ENCODE data around the gene FBXL16.

The FBXL16 gene

DNA sequence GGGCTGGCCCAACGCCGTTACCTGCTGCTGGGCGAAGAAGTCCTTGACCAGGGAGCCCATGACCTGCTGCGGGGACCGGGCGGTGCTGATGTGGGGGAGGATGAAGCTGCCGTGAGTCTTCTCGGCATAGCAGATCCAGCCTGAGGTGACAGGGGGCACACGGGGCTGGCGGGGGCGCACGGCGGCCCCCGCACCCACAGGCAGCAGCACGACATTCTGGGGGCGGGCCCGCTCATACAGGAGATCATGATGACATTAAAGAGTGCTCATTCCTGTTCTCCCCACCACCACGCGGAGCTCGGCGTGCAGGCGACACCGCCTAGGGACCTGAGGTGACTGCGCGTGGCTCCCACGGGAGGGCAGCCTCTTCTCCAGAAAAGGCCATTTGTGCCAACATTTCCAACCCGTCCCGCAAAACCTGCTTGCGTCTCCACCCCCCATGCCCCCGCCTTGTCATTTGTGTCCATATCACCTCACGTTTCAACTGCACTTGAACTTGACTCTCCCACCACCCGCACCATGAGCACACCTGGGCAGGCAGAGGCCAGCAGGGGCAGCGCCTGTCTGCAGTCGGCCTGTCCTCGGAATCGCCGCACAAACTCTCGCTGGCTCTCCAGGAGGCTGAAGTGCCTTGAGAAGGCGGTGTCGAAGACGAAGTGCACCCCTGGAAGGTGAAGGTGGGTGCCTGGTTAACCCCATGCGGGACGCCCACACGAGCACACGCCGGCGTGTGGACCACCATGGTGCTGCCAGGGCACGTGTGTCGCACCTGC is 28.8 kb upstream of the FBXL16 start:
- no peak for DNase-seq

DNA sequence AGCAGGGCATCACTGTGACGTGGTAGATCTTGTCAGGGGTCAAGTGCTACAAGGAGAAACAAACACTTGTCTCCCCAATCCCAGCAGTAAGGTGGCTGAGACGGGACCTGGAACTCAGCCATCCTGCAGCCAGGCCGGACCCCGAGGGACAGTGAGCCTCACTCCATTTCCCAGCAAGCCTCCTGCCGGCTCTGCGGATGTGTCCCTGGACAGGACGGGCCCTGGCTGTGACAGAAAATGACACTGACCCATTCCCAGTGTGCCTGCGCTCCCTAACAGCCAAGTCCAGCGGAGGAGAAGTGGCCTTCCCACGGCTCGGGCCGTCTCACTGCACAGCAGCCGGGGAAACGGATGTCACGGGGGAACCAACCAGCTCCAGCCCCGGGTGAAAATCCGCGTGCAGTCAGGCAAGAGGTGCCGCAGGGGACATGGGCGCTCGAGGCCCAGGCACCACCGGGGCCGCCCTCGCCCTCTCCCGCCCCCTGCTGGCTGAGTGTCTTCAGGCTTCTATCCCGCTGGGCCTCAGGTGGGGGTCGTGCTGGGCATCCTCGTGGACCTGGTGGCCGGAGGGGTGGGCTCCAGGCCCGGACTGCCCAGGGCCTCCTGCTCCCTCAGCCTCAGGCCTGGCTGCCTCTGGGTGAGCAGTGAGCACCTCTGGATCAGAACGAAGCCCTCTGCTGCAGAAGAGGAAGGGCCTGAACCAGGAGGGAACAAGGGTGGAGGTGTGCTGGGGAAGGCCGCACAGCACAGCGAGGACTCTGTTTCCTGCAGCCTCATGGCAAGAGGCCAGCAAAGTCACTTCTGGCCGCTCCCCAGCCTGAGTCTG is 28.0 kb upstream of the FBXL16 start:
- DNase-seq, result no peak

DNA sequence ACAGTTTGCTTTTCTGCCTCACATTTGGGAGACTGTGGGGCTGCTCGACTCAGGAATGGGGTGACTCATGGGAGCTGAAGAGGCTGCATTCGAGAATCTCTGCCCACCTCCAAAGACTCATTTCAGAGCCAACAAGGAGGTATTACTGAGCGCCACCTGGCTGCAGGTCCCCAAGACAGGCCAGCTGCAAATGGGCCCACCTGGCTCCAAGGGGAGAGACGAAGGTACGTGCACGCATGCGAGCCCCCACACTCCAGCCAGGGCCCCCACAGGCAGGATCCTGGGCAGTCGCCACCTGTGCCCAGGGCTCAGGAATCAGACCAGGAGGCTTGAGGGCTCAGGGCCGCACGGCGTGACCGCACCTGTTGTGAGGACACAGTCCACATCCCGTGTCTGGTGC is 27.3 kb upstream of the FBXL16 start:
- no peak for DNase-seq

DNA sequence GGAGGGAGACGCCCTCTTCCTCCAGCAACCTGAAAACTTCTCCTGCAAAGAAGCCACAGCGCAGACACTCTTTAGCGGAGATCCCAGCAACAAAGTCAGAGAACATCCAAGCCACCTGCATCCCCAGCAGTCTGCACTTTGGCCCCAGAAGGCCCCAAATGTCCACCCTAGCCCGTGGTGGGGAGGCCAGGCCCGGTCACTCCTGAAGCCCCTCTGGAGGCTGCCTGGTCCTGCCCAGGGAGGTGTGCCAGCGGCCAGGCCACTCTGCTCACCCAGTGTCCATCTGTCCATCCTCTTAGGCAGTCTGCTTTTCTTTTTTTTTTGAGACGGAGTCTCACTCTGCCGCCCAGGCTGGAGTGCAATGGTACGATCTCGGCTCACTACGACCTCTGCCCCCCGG is 26.7 kb upstream of the FBXL16 start:
- DNase-seq, result no peak

DNA sequence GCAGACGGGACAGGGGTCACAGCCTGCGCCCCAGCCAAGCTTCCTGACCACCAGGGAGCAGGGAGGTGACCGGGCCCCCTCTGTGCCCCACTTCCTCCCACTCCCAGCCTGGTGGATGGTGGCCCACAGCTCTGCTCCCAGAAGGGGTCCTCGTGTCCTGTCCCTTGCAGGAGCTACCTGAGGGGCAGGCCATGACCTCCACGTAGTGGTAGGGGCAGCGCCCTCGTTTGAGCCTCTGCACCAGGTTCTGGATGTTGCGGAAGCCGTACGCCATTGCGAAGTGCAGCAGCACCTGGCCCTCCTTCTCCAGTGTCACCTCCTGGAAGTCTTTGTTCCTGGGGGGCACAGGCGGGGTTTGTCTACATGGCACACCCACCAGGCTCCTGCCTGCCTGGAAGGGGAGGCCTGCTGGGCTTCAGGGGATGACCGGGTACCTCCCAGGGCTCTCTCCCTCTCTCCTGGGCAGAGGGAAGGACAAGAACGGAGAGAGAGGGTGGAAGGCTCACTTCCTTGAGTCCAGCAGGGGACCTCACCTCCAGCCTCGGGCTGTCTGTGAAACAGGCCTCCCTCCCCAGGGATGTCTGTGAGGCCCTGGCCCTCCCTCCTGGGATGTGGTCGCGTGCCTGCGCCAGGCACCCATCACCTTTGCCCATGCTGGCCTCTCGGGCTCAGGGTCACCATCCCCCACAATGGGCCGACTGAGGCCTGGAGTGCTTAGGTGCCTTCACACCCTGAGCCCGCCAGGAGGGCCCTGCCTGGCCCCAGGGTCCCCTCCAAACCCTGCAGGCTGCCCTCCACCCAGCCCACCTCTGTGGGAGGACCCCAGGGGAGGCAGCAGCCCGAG is 25.3 kb upstream of the FBXL16 start:
- DNase-seq, result no peak

DNA sequence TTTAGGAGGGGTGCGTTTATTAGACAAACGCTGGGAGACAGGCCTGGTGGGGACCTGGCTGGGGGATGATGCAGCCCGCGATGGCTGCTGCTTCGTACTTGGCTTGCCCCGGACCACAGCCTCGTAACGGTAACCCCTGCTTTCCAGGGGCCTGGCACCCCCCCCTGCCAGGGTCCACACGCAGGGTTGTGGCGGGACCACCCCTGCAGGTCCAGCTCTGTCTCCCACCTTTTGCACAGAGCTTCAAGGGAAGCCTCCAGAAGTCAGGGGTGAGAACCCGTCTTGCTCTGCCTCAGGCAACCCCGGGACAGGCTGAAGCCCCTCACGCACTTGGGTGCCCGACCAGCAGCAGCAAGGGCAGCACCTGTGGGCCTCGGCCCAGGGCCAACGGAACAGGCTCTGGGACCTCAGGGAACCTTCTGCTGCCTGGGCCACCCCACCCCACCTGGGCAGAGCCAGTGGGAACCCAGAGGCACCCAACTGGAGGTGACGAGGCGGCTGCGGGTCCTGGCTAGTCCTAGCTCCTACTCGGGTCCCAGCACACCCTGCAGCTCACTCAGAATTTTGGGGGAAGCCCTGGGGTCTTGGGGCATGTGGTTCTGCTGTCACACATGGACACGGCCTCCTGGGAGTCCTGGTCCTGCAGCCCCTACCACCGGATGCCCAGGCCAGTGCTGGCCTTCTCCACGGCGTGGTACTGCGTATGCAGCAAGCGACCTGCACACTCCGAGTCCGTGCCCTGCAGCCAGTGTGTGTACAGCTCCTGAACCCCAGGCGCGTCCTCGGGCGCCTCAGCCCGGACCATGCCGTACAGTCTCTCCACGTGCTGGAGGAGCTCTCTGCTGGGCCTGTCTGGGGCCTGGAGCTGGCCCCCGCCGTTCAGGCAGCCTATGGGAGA is 24.4 kb upstream of the FBXL16 start:
- no peak for DNase-seq

DNA sequence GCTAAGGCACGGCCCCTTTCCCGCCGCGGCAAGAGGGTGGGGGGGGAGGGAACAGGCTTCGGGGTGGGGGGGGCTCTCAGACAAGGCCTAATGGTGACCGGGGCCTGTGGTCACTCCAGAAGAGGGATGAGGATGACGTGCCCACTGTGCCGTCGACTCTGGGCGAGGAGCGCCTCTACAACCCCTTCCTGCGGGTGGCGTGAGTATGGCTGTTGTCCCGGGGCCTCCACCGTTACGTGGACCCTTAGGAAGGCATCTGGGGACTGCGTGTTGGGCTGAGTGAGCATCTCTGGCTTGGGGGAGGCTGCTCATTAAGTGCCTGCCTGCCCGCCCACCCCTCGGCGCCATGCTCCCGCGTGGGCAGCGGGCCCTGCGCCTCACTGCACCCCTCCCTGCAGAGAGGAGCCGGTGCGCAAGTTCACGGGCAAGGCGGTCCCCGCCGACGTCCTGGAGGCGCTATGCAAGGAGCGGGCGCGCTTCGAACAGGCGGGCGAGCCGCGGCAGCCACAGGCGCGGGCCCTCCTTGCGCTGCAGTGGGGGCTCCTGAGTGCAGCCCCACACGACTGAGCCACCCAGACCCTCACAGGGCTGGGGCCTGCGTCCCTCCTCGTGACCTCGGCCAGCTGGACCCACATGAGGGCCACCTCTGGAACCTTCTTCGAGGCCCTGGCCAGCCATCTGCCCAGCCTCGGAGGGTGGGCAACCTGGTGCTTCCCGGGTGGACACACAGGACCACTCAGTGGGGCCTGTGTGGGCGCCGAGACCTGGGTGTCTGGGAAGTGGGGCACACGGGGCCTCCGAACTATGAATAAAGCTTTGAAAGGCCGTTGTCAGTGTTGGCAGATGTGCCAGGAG is 23.5 kb upstream of the FBXL16 start:
- DNase-seq, result no peak

DNA sequence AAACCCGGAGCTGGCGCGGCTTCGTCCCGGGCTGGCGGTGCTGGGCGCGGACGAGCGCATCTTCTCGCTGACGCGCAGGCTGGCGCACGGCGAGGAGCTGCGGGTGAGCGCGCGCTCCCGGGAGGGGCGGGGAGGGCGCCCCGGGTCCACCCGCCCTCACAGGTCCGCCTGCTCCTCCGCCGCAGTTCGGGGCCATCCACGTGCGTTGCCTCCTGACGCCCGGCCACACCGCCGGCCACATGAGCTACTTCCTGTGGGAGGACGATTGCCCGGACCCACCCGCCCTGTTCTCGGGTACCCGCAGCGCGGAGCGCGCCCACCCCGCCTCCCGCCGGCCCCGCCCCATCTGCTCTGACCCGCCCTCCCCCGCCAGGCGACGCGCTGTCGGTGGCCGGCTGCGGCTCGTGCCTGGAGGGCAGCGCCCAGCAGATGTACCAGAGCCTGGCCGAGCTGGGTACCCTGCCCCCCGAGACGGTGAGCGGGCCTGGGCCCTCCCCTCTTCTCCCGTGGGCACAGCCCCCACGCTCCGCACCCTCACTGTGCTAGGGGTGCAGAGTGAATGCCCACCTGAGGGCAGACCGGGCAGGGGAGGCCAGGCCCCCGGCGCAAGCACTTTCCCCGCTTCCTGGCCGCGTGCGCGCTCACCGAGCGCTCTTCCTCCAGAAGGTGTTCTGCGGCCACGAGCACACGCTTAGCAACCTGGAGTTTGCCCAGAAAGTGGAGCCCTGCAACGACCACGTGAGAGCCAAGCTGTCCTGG is 22.7 kb upstream of the FBXL16 start:
- peak; percentile 62 for DNase-seq

DNA sequence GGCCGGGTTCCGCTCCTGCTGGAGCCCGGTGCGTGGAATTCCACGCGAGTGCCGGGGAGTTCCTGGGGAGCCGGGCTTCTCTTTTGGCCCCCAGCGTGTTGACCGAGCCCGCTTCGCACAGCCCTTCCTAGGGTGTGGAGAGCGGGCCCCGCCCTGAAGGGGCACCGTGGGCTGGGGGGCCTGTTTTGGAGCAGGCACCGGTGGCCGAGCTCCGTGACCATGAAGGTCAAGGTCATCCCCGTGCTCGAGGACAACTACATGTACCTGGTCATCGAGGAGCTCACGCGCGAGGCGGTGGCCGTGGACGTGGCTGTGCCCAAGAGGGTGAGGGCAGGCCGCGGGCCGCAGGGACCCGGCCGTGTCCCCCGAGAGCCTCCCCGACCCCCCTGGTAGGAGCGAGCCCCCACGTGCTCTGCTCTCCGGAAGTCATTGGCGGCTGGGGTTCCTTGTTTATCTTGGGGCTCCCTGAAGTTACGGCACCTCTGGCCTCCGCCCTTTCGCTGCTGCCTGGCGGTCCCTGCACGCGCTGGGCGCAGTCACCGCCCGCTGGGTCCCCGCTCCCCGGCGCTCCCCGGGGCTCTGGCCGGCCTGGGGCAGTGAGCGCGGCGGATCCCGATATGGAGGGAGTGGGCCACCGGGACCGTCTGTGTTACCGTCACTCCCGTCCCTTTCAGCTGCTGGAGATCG is 21.8 kb upstream of the FBXL16 start:
- DNase-seq, result peak; percentile 14

DNA sequence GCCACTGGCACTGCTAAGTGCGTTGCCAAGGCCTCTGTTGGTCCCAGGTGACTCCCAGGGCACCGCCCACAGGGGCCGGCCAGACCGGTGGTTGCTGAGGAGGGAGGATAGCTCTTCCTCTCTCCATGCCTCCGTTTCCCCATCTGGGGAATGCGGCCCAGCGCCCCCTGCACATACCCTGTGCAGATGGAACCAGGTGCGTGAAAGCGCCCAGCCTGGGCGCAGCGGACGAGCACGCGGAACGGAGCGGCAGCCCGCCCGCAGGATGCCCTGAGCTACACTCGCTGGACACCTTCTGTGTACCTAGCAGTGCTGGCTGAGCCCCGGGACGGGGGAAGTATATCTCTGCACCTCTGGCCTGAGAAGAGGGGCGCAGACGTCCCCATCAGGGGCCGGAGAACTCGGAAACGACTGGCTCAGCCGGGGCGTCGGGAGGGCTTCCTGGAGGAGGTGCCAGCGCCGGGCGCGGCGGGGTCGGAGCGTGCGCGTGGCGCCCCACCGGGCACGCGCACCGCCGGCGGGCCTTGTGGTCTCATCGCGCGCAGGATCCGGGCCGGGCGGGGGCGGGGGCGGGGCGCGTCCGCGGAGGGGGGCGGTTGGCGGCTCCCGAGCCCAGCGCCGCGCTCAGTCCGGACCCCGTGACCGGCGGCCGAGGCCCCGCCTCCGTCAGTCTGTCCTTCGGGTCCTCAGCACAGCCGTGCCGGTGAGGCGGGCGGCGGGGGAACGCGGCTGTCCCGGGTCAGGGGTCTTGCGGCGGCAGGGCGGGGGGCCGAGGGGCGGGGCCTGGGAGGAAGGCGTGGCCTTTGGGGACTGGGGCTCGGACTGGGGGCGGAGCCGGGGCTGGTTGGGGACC is 21.1 kb upstream of the FBXL16 start, which contains the start of the genes CCDC78 and HAGHL:
TSS of gene CCDC78 (minus strand) at position 6 of the 853 bp plus-strand sequence. CDS start 76 bp downstream, outside the sequence.
TSS of gene HAGHL (plus strand) at position 669 of the 853 bp plus-strand sequence. CDS start 404 bp downstream, outside the sequence.
- DNase-seq, result peak; percentile 43

DNA sequence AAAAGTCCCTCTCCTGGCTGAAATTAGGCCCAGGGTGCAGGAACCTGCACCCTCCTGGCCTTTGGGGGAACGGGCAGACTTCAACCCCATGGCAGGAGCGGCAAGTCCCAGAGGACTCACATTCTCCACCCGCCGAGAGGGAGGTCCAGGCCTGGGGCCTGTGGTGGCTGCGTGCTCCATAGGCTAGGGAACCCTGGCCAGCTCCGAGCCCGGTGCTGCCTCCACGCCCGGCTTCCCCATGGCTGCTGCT is 20.5 kb upstream of the FBXL16 start:
- no peak for DNase-seq

DNA sequence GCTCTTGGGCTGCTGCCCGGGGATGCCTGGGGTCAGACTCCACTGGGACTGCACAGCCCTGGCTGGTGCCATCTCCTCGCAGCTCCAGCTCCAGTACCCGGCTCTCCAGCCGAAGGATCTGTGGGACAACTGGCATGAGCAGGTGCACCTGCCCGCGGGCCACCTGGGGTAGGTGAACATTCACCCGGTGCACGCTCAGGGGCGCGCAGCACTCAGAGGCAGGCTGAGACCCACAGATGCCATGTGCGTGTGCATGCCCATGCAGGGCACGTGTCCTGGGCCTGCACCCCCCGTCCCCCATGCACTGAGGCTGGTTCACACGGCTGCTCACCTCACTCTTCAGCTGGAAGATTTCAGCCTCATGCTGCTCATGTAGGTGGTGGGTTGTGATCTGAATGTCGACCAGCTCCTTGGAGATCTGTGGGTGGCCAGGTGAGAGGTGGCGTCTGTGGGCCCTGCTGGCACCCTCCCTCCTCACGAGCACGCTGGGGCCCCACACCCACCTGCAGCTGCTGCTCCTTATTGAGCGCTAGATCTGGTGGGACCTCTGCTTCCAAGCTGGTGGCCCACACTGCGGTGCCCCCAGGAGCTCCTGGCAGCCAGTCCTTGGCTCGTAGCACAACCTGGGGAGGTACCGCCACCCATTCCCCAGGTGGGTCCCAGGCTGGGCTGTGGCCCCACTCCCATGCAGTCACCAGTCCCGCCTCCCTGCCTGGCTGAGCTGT is 20.0 kb upstream of the FBXL16 start:
- no peak for DNase-seq

DNA sequence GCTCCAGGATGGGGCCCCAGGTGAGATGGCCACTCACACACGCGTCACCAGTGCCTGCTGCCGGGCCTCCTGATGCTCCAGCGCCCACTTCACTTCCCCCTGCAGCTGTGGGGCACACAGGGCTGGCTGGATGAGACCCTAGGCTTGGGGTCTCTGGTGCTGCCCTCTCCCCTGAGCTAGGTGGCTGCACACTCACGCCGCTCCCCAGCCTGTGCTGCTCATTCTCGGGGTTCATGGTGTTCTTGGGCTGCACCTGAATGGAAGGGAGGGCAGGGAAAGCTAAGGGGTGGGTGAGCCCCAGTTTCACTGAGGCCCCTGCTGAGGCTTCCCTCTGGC is 19.4 kb upstream of the FBXL16 start:
- DNase-seq, result no peak

DNA sequence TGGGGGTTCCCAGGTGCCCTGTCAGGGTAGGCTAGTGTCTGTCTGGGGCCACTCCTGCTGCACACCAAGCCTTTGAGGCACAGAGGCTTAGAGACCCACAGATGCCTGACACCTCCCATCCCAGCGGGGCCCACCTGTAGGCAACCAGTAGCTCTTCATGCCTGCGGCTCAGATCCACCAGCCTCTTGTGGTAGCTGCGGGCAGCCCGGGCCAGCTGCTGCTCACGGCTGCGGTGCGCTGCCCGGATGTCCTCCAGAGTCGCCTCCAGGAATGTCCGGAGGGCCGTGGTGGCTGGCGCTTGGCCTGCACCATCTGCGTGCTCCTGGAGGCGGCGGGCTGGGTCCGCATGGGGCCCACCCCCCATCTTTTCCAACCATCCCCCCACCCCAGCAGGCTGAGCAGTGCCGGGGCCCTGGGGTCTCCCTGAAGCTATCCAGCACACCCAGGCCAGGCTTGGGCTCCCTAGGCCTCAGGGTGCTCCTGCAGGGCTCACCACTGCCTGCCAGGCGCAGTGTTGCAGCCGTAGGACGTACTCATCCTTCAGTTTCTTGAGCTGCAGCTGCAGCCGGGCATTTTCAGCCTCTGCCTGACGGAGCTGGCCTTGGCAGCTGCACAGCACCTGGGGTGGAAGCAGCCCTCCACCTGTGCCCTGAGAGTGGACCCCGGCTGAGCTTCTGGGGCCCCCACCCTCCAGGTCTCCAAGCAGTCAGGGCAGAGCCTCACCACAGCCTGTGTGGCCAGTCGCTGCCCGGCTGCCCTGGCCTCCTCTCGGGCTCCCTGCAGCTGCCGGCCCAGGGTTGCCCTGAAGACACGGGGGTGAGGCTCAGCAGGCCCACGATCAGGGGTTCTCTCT is 18.8 kb upstream of the FBXL16 start:
- no peak for DNase-seq

DNA sequence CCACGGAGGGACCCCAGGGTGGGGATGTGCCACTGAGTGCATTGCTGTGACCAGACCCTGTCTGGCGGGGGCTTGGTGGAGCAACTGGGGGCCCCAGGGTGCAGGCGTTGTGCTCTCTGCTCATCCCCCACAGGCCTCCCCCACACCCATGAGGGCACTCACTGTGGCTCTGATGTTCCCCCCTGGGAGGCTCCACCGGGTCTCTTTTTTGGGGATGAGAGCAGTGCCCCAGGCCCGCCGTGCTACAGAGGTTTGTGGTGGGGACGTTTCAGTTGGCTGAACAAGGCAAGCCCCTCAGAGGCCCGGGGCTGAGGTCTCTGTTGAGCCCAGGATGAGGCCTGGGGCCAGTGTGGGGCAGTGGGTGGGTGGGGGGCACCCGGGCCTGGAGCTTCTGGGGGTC is 18.1 kb upstream of the FBXL16 start:
- DNase-seq, result no peak

DNA sequence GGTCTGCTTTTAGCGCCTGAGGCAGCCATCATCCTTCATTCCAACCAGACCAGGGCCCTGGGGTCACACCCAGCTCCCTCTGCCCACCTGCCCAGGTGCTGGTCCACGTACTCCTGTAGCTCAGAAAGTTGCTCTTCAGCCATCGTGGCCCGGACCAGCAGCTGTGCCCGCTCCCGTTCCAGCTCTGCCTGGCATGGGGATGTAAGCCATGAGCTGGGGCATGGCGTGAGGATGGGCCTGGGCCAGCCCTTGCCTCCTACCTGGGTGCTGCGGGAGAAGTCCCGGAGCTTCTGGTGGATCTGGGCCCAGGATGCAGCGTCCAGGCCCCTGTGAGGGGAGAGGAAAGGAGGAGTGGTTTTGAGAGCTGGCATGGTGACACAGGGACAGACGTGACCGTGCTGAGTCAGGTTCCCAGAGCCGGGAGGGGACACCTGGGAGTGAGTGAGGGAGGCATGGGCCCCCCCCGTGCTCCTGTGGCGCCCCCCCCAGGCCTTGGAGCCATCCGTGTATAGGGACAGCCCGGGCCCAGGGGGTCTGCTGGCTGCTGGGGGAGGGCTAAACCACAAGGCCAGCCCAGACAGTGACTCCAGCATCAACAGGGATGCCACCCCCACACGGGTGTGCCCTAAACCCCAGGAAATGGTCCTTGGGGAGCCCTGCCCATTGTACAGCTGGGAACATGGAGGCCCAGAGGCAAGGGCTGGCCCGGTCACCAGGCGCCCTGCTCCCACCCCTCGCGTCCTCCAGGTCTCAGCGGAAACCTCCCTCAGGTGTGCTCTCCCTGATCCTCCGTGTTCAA is 17.4 kb upstream of the FBXL16 start:
- DNase-seq, result no peak

All from central memory CD4-positive, alpha-beta T cell (primary cell).